AML-193 (cell line): ENCODE data around the gene NUP62CL.
"Not testable (repeated sequence)": the region's sequence is repeated elsewhere in the genome, so short reads cannot be mapped to it uniquely, and the experiment has no call there.

Source experiments
- DNase-seq, 2 experiments: peaks; one replicate each; lab custom pipeline; 2025; lab: John Stamatoyannopoulos, UW

NUP62CL gene

GRCh38 chrX:107205770-107206696 is at the start of gene NUP62CL, which contains the start of gene DNAAF6:
TSS of gene NUP62CL (minus strand) at chrX:107206433. CDS start at chrX:107175146, 31,287 bp downstream.
TSS of gene DNAAF6 (plus strand) at chrX:107206611. CDS start at chrX:107212876, 6,265 bp downstream.
- DNase-seq = no peak

- DNase-seq = no peak
These were observed 22.2 kb upstream of the NUP62CL start for GRCh38 chrX:107228486-107228819.

GRCh38 chrX:107227780-107228485 is 21.7 kb upstream of the NUP62CL start:
- DNase-seq = no peak

- DNase-seq = no peak
These were observed 20.5 kb upstream of the NUP62CL start for GRCh38 chrX:107226757-107227156.

- no peak for DNase-seq
These were observed 7.2 kb upstream of the NUP62CL start for GRCh38 chrX:107213477-107213876.

GRCh38 chrX:107207943-107208342 is 1.7 kb upstream of the NUP62CL start:
- DNase-seq = no peak

- DNase-seq = no peak
These were observed 856 bp upstream of the NUP62CL start for GRCh38 chrX:107207089-107207488.

- DNase-seq = no peak
These were observed 448 bp upstream of the NUP62CL start for GRCh38 chrX:107206697-107207065.

GRCh38 chrX:107204068-107204605 is 2.1 kb downstream of the NUP62CL start:
- no peak for DNase-seq

- no peak for DNase-seq
These were observed 6.7 kb downstream of the NUP62CL start for GRCh38 chrX:107199491-107199890.

- DNase-seq = not testable (repeated sequence)
These were observed 8.2 kb downstream of the NUP62CL start for GRCh38 chrX:107198074-107198473.

GRCh38 chrX:107197319-107197718 is 8.9 kb downstream of the NUP62CL start:
- DNase-seq = no peak

GRCh38 chrX:107171369-107172102 is 34.7 kb downstream of the NUP62CL start:
- no peak for DNase-seq

GRCh38 chrX:107168712-107169111 is 37.5 kb downstream of the NUP62CL start:
- DNase-seq = no peak

GRCh38 chrX:107168257-107168656 is 38.0 kb downstream of the NUP62CL start:
- no peak for DNase-seq

GRCh38 chrX:107167163-107167921 is 38.9 kb downstream of the NUP62CL start:
- no peak for DNase-seq

- DNase-seq = not testable (repeated sequence)
These were observed 48.6 kb downstream of the NUP62CL start for GRCh38 chrX:107157618-107158017.

- not testable (repeated sequence) for DNase-seq
These were observed 50.4 kb downstream of the NUP62CL start for GRCh38 chrX:107155621-107156430.

GRCh38 chrX:107154787-107155620 is 51.2 kb downstream of the NUP62CL start:
- DNase-seq = no peak

- no peak for DNase-seq
These were observed 53.2 kb downstream of the NUP62CL start for GRCh38 chrX:107153005-107153404.
